GM19239 (cell line): Measurements from ENCODE around the gene COX8C.
"Not testable (repeated sequence)": the region's sequence is repeated elsewhere in the genome, so short reads cannot be mapped to it uniquely, and the experiment has no call there.

ENCODE experiments used
- DNase-seq: peaks from one replicate; pipeline ENCODE4 v3.0.0; 2011; ENCODE audit warnings: low spot score; ENCODE audit not compliant: insufficient read length
- FAIRE-seq: peaks from 2 replicates; lab custom pipeline; 2011; peaks lifted over from hg19 to GRCh38; lab: Jason Lieb, UNC

The COX8C gene

DNA sequence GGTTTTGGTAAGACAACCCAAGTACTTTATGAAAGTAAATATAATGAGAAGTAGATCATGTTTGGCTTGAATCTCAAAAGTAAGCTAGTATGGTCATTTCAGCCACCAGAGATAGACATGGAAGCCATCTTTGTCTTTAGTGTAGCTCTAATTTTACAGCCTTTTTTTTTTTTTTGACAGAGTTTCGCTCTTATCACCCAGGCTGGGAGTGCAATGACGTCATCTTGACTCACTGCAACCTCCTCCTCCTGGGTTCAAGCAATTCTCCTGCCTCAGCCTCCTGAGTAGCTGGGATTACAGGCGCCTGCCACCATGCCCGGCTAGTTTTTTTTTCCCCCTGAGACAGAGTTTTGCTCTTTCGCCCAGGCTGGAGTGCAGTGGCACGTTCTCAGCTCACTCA lies 7.9 kb downstream of the COX8C start:
- not testable (repeated sequence) for FAIRE-seq, DNase-seq

DNA sequence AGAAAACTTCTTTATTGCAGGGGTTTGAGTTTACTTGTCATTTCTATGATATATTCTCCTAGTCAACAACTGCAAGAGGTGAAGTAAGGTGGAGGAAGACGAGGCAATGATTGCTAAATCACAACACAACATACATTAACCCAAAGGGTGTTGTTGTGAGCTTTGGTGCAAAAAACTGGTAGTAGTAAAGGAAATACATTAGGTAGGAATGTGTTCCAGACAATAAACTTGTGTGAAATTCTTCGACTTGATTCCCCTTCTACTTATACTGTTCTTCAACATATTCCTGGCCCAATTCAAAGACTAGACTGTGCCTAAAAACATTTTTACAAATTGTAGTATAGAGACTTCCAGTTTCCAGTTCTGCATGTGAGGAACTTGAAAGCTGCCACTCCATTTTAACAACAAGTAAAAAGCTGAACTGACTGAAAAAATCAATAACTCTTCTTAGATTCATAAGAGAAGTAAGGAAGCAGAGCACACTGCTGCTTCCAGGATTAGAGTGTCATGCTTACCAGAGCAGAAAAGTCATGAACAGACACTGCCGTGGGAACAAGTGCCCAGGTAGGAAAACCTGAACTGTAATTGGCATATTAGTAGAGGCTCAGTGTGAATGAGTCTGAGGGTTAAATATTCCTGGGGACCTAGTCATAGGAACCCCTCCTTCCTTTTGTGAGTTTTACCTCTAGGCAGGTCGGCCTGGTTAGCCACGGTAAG lies 22.2 kb downstream of the COX8C start:
- no peak for DNase-seq
- no peak for FAIRE-seq

DNA sequence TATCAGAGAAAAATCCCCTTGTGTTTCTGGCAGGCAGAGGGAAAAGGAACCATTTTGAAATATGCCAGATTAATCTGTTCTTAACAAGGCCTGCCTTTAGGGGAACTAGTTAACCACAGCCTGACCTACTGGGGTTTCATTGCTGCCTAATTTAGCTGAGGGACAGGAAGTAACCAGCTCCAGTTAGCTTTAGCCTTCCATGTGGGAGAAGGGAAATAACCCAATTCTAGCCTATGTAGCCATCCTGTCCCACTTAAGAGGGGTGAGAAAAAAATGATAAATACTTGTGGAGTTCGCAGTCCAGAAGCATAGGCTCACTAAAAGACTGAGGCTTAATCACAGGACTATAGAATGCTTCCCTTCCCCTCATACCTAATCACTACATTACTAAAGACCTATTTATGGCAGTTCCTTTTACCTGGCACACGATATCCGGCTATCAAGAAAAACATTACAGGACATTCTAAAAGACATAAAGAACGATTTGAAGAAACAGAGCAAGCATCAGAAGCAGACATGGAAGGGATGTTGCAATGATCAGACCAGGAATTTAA lies 22.8 kb downstream of the COX8C start:
- peak; percentile 98 for FAIRE-seq
- DNase-seq: no peak

DNA sequence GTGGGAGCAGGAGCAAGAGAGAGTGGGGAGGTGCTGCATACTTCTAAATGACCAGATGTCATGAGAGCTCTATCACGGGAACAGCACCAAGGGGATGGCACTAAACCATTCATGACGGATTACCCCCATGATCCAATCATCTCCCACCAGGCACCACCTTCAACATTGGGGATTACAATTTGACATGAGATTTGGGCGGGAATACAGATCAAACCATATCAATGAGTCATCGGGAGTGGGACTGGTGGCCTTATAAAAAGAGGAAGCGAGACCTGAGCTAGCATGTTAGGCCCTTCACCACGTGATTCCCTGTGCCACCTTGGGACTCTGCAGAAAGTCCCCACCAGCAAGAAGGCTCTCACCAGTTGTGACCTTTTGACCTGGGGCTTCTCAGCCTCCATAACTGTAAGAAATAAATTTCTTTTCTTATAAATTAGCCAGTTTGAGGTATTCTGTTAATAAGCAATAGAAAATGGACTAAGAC lies 28.7 kb downstream of the COX8C start:
- peak; percentile 87 for FAIRE-seq
- peak; percentile 28 for DNase-seq

DNA sequence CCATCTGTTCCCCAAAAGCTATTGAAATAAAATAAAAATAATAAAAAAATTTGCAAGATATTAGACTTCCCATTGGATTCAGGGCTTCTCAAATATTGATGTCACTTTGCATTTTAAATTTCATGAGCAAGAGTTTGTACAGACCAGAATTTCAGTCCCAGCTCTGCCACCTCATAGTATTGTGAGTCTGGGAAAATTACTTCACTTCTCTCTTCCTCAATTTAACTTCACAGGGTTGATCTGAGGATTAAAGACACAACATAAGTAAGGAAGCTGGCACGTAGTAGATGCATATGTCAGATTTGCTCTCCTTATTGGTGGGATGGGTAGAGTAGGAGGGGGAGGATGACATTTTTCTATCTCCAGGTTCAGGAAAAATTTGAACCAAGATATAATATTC lies 32.8 kb downstream of the COX8C start:
- FAIRE-seq (peak; percentile 51), DNase-seq (no peak)

DNA sequence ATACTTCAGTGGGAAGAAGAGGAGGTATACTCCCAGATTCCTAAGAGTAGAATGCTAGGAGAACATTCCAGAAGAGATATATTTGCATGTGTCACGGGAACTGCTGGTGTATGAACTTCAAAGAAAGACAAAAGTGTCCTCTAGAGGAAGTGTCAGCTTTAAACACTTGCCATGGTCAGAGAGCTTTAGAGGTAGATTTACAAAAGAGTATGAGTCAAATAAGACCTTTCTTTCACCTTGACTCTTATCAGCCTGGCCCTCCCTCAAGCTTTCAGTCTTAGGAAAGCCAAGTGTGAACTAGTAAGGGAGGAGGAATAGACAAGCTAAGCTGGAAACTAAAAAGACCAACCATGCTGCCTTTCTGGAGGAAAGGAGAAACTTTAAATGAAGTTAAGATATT lies 34.7 kb downstream of the COX8C start:
- no peak for FAIRE-seq

DNA sequence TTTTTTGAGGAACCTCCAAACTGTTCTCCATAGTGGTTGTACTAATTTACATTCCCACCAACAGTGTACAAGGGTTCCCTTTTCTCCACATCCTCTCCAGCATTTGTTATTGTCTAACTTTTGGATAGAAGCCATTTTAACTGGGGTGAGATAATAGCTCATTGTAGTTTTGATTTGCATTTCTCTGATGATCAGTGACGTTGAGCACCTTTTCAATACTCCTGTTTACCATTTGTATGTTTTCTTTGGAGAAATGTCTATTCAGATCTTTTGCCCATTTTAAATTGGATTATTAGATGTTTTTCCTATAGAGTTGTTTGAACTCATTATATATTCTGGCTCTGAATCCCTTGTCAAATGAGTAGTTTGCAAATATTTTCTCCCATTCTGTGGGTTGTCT lies 37.3 kb downstream of the COX8C start:
- not testable (repeated sequence) for DNase-seq, FAIRE-seq

More for the DNA sequence above, 34.7 kb downstream of the COX8C start:
- DNase-seq: no peak

DNA sequence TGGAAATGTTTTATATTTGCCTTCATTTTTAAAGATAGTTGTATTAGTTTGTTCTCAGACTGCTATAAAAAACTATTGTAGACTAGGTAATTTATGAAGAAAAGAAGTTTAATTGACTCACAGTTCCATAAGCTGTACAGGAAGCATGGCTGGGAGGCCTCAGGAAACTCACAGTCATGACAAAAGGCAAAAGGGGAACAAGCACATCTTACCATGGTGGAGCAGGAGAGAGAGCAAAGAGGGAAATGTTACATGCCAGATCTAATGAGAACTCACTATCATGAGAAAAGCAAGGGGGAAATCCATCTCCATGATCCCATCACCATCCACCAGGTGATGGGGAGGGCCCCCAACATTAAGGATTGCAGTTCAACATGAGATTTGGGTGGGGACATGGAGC lies 48.2 kb downstream of the COX8C start:
- no peak for FAIRE-seq
- DNase-seq: no peak

DNA sequence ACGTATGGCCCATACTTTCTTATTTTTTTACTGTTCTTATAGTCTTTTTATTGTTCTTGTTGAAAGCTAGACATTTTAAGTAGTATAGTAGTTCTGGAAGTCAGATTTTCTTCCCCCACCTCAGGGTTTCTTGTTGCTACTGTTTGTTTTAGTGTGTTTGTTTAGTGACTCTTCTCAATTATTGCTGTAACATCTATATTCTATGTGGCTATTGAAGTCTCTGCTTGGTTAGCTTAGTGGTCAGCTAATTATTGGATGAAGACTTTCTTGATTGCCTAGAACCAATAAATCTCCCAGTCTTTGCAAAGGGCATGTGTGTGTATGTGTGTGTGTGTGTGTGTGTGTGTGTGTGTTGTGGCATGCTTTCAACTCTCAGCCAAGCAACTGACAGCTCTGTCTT lies 49.5 kb downstream of the COX8C start:
- DNase-seq (no peak), FAIRE-seq (no peak)
